DND-41 (cell line): Measurements from ENCODE around the gene HLA-DQA2.
"Not testable (repeated sequence)": the region's sequence is repeated elsewhere in the genome, so short reads cannot be mapped to it uniquely, and the experiment has no call there.

Experiments used
- ATAC-seq: fragments of 200-7000 bp; cut with Tn5 transposase; 3 replicates; pipeline ENCODE4 v1.9.1; 2021; ENCODE audit warnings: low read depth; ENCODE audit not compliant: insufficient read depth
- DNase-seq: peaks from one replicate; pipeline ENCODE4 v3.0.0-alpha.2; 2020
- H2AFZ ChIP-seq: 2 replicates; pipeline ENCODE4 v1.6.0; 2012; ENCODE audit warnings: low read depth, low read length
- H3K27ac ChIP-seq: 2 replicates; pipeline ENCODE4 v1.5.1; 2012; ENCODE audit warnings: low read length, inconsistent platforms
- H3K27me3 ChIP-seq: fragments of 200-600 bp; sonication (generic); 2 replicates; pipeline ENCODE4 v1.6.0; 2012; ENCODE audit warnings: low read length, mild to moderate bottlenecking, inconsistent platforms; ENCODE audit not compliant: insufficient read depth, poor library complexity
- H3K36me3 ChIP-seq: 2 replicates; pipeline ENCODE4 v1.5.1; 2012; ENCODE audit warnings: low read length, inconsistent platforms; ENCODE audit not compliant: insufficient read depth
- H3K4me1 ChIP-seq: 2 replicates; pipeline ENCODE4 v1.5.1; 2012; ENCODE audit warnings: mild to moderate bottlenecking, low read length; ENCODE audit not compliant: insufficient read depth
- H3K4me2 ChIP-seq: 2 replicates; pipeline ENCODE4 v1.6.0; 2012; ENCODE audit warnings: mild to moderate bottlenecking, moderate library complexity, low read length, inconsistent platforms; ENCODE audit not compliant: insufficient read depth
- H3K4me3 ChIP-seq, 2 experiments: fragments of 200-600 bp in 1 of 2; shearing (Covaris generic) in 1 of 2; 2 replicates each; pipeline ENCODE4 v1.5.1; 2012 to 2016; ENCODE audit warnings: inconsistent platforms in 2 of 2, low read length in 2 of 2, mild to moderate bottlenecking in 2 of 2, low read depth in 1 of 2, moderate library complexity in 1 of 2
- H3K79me2 ChIP-seq: 2 replicates; pipeline ENCODE4 v1.6.0; 2012; ENCODE audit warnings: low read length, inconsistent platforms; ENCODE audit not compliant: insufficient read depth
- H3K9ac ChIP-seq: 2 replicates; pipeline ENCODE4 v1.6.0; 2012; ENCODE audit warnings: low read depth, mild to moderate bottlenecking, inconsistent platforms, low read length, moderate library complexity
- H3K9me3 ChIP-seq: 2 replicates; pipeline ENCODE4 v1.5.1; 2012; ENCODE audit warnings: low read length, moderate library complexity, mild to moderate bottlenecking, inconsistent platforms; ENCODE audit not compliant: insufficient read depth, severe bottlenecking
- H4K20me1 ChIP-seq: 2 replicates; pipeline ENCODE4 v1.6.0; 2012; ENCODE audit warnings: low read length; ENCODE audit not compliant: insufficient read depth
- CTCF ChIP-seq: IDR thresholded peaks from 2 replicates; pipeline ENCODE4 v1.5.1; 2012; ENCODE audit warnings: borderline replicate concordance, low read length, moderate library complexity, mild to moderate bottlenecking; ENCODE audit not compliant: poor library complexity, severe bottlenecking; ENCODE audit errors: extremely low read depth
- EZH2 ChIP-seq: IDR thresholded peaks from 3 replicates; pipeline ENCODE4 v1.6.1; 2012; ENCODE audit warnings: borderline replicate concordance, low read depth, mild to moderate bottlenecking, moderate library complexity, low read length, inconsistent platforms; ENCODE audit not compliant: severe bottlenecking

HLA-DQA2 gene

GRCh38 chr6:32700391-32701040 lies 40.7 kb upstream of the HLA-DQA2 start:
- no peak overlapping the region for H2AFZ ChIP-seq
- TF ChIP-seq EZH2 (no peak), CTCF (peak; percentile 87)

DNA sequence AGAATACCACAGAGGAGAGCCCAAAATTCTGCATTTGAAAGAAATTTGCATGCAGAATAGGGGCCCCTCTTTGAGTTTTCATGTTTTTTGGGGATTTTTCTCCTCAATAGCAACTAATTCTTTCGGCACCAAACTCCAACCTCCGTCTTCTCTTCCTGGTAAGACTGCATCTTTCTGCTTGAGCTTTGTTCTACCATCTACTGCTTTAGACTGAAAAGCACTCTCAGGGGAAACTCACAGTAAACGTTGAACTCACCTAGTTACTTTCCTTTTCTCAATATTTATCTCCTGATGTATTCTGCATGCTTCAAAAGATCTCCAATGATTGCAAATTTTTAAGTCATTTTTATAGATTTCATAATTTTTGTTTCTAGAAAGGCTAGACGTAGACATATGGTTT lies 37.8 kb upstream of the HLA-DQA2 start:
- DNase-seq (no peak), ATAC-seq (no peak)
- no peak overlapping the region for H3K9ac ChIP-seq
- peaks cover 25% of the 10 kb centered on the region for H3K27me3 ChIP-seq
- no peak for TF ChIP-seq CTCF
- no peak for TF ChIP-seq EZH2
- no peaks in the 10 kb centered on the region for H3K9me3 ChIP-seq
- no peak overlapping the region for H3K4me3 ChIP-seq
- H3K79me2 ChIP-seq = no peaks in the 10 kb centered on the region
- no peak overlapping the region for H3K27ac ChIP-seq
- no peaks in the 10 kb centered on the region for H4K20me1 ChIP-seq
- H3K36me3 ChIP-seq = no peaks in the 10 kb centered on the region
- H2AFZ ChIP-seq = no peak overlapping the region
- peaks cover 2% of the 10 kb centered on the region; the same call in 1 of the 2 replicates for H3K4me1 ChIP-seq
- no peak overlapping the region for H3K4me2 ChIP-seq

More at GRCh38 chr6:32700391-32701040, 40.7 kb upstream of the HLA-DQA2 start:
- Histone ChIP-seq H3K4me1 (peaks cover 2% of the 10 kb centered on the region; the same call in 1 of the 2 replicates), H3K9me3 (no peaks in the 10 kb centered on the region), H3K36me3 (no peaks in the 10 kb centered on the region), H3K9ac (no peak overlapping the region), H3K27ac (no peak overlapping the region), H3K4me3 (no peak overlapping the region), H3K27me3 (peaks cover 27% of the 10 kb centered on the region), H3K79me2 (no peaks in the 10 kb centered on the region), H4K20me1 (no peaks in the 10 kb centered on the region), H3K4me2 (0 out of 2 replicates have a peak overlapping the region, but pooled peaks have one; percentile 7)
- ATAC-seq = peak; percentile 69
- peak; percentile 39 for DNase-seq

DNA sequence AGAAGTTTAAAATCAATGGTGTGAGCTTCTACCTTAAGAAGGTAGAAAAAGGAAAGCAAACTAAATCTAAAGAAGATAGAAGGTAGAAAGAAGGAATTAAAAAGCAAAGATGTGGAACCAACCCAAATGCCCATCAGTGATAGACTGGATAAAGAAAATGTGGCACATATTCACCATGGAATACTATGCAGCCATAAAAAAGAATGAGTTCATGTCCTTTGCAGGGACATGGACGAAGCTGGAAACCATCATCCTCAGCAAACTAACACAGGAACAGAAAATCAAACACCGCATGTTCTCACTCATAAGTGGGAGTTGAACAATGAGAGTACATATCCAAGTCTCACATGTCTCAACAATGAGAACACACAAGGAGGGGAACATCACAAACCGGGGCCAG lies 36.0 kb upstream of the HLA-DQA2 start:
- not testable (repeated sequence) for H3K4me2 ChIP-seq

DNA sequence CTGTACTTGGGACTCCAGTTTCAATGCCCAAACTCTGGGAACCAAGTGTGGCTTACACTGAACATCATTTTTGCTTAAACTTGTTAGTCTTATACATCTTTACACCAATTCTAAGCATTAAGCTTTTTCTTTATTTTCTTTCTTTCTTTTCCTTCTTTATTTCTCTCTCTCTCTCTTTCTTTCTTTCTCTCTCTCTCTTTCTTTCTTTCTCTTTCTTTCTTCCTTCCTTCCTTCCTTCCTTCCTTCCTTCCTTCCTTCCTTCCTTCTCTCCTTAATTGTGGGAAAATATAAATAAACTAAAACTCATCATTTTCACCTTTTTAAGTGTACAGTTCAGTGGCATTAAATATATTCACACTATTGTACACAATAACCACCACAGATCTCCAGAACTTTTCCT lies 31.6 kb upstream of the HLA-DQA2 start:
- H3K9me3 ChIP-seq = no peaks in the 10 kb centered on the region
- no peak overlapping the region for H3K4me2 ChIP-seq
- H3K9ac ChIP-seq = no peak overlapping the region
- no peak overlapping the region for H3K4me3 ChIP-seq
- no peak overlapping the region for H3K27ac ChIP-seq
- no peaks in the 10 kb centered on the region for H4K20me1 ChIP-seq
- H3K36me3 ChIP-seq = no peaks in the 10 kb centered on the region
- no peak for TF ChIP-seq EZH2
- no peak for TF ChIP-seq CTCF
- DNase-seq (no peak), ATAC-seq (no peak)
- no peaks in the 10 kb centered on the region for H3K79me2 ChIP-seq
- no peak overlapping the region for H2AFZ ChIP-seq
- H3K4me1 ChIP-seq = no peaks in the 10 kb centered on the region
- peaks cover 25% of the 10 kb centered on the region for H3K27me3 ChIP-seq

More for the DNA sequence above, 36.0 kb upstream of the HLA-DQA2 start:
- DNase-seq, H4K20me1 ChIP-seq, H3K79me2 ChIP-seq, H3K9ac ChIP-seq, H3K27ac ChIP-seq, H3K9me3 ChIP-seq, H2AFZ ChIP-seq, ATAC-seq, H3K36me3 ChIP-seq, H3K4me3 ChIP-seq, H3K4me1 ChIP-seq: not testable (repeated sequence)
- H3K27me3 ChIP-seq = peaks cover 28% of the 10 kb centered on the region
